Stimulated activated CD8-positive, alpha-beta memory T cell treated with anti-CD3 and anti-CD28 coated beads, Interleukin-4, amount 100 ng/mL, for 48 hours (primary cell): Measurements from ENCODE around the gene METTL26.

Experiments used
- DNase-seq: peaks from one replicate; pipeline ENCODE4 v3.0.0-alpha.2; 2020

Gene METTL26

DNA sequence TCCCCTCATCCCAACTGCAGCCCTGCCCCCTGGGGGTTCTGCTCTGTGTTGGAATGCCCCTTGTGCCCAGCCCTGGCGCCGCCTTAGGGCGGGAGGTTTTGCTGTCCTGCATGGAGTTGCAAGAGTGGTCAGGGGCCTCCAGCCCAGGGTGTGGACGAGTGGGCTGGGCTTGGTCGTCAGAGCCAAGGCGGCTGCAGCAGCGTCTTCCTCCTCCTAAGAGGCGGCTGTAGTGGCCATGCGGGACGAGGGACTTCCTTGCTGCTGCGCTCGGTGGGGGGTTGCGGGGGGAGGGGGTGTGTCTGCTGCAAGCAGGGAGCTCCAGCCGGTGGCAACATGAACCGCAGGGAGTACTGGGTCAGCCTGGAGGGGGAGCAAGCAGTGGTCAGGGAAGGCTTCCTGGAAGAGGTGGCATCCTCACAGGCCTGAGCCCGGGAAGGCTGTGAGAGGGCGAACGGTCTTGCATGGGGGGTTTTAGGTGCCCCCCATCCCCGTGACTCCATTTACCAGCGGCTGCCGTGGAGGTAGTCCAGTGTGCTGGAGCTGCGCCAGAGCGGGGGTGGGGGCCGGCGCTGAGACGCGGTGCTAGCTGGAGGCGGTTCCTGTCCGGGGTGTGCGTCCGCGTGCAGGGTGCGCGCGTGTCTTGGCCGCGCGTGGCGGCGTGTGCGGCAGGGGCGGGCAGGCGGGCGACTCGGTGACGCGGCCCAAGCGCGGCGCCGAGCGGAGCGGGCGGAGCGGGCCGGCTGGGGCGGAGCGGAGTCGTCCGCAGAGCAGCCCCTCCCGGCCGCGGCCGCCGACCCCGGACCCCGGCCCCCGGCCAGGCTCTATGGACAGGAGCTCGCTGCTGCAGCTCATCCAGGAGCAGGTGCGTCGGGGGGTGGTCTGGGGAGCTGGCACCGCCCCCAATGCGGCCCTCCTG is 39.1 kb upstream of the METTL26 start, which contains the start of gene RHBDL1:
RHBDL1 (plus strand) TSS at position 704 of the 916 bp plus-strand sequence; CDS start at position 824, 120 bp downstream.
- DNase-seq: no peak

DNA sequence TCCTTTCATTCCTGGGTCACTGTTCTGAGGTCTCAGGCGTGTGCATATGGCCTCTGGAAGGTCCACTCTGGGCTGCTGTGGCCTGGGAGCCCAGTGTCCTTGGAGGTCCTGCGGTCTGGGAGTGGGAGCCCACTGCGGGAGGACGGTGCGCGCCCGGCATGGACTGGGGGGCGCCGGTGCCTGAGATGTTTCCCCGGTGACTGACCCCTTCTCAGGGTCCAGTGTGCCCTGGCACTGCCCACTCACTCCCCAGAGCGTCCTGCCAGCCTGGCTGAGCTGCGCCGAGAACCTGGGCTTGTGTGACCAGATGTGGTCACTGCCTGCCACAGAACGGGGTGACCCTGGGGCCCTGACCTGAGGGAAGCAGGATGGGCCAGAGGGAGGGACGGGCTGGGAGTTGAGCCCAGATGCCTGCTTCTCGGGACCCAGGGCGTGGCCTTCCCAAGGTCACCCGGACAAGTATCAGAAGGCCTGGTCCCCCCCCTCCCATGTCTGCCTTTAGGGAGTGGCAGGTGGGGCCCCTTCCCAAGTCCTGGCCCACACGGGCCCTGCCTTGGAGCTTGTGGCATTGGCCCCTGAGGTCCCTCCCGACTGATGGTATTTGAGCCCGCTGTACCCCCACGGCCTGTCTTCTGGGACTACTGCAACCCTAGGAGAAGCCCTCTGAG is 38.2 kb upstream of the METTL26 start:
- no peak for DNase-seq

DNA sequence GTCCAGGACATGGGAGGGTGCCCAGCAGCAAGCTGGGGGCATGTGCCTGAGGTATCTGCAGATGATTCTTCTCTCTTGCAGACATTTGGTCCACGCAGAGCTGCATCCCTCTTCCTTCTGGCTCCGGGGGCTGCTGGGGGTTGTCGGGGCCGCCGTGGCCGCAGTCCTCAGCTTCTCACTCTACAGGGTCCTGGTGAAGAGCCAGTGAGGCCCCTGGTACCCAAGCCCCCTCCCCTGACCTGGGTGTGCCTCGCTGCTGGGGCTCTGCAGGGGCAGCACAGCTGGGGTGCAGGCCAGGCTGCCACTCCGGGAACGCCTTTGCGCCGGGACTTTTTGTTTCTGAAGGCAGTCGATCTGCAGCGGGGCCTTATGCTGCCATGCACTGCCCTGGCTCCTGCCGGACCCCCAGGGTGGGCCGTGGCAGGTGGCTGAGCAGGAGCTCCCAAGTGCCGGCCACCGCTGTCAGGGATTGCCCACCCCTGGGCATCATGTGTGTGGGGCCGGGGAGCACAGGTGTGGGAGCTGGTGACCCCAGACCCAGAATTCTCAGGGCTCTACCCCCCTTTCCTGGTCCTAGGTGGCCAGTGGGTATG is 37.4 kb upstream of the METTL26 start:
- DNase-seq: no peak

DNA sequence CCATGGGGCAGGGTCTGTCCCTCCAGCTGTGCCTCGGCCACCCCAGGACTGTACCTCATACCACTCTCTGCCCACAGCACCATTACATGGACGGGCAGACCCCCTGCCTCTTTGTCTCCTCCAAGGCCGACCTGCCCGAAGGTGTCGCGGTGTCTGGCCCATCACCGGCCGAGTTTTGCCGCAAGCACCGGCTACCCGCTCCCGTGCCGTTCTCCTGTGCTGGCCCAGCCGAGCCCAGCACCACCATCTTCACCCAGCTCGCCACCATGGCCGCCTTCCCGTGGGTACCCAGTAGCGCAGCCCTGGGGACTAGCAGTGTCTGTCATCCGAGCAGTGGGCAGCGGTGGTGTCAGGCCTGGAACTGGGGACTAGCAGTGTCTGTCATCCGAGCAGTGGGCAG is 36.7 kb upstream of the METTL26 start:
- DNase-seq: no peak

DNA sequence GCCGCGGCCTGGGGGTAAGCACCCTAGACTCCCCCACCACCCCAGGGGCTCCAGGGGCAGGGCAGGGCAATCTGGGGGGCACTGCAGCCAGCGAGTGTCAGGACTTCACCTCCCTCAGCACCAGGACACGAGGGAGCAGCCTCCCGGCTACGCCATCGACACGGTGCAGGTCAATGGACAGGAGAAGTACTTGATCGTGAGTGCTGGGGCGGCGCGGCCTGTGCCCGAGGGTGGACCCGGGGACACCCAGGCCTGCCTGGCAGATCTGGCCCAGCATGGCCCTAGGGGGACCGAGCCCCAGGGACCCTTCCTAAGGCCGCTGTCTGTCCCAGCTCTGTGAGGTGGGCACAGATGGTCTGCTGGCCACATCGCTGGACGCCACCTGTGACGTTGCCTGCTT is 36.3 kb upstream of the METTL26 start:
- no peak for DNase-seq

DNA sequence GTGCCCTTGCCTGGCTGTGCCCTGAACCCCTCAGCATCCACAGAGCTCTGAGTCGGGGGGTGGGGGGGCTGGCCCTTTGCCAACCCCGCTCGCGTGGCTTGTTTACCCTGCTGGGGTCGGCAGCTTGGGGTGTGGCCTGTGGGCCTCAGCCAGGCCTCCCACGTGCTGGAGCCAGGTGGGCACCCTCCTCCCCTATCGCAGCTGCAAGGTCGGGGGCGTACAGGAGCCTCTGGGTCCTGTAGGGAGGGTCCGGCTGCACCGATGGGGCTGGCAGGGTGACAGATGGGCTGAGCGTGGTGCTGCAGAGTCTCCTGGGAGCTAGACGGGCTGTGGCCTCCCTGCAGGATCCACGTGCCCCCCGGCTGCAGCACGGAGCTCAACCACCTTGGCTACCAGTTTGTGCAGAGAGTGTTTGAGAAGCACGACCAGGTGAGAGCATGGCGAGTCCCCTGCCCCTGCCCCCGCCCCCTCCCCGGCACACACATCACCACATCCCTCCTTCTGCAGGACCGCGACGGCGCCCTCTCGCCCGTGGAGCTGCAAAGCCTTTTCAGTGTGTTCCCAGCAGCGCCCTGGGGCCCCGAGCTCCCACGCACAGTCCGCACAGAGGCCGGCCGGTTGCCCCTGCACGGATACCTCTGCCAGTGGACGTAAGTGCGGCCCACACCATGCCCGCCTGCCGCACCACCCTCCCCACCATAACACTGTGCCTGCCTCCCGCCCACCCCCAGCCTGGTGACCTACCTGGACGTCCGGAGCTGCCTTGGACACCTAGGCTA is 35.4 kb upstream of the METTL26 start:
- no peak for DNase-seq

DNA sequence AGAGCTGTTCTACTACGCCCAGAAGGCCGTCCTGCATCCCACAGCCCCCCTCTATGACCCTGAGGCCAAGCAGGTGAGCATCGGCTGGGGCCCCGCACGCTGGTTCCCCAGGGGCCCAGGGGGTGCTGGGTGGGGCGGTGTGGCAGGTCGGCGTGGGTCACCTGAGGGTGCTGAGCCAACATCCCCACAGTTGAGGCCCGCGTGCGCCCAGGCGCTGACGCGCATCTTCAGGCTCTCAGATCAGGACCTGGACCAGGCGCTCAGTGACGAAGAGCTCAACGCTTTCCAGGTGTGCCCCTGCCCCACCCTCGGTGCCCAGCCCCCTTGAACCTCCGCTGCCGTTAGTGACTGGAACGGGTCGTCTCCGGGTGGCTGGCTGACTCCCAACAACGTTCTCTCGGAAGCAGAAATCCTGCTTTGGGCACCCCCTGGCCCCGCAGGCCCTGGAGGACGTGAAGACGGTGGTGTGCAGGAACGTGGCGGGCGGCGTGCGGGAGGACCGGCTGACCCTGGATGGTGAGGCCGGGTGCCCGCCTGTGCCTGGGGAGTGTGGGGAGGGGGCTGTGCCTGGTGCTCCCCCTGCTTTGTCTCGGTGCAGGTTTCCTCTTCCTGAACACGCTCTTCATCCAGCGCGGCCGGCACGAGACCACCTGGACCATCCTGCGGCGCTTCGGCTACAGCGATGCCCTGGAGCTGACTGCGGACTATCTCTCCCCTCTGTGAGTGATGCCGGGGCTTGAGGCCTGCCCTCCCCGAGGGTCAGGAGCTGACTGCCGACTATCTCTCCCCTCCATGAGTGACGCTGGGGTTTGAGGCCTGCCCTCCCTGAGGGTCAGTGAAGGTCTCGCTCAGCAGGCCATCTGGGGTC is 34.6 kb upstream of the METTL26 start:
- no peak for DNase-seq

DNA sequence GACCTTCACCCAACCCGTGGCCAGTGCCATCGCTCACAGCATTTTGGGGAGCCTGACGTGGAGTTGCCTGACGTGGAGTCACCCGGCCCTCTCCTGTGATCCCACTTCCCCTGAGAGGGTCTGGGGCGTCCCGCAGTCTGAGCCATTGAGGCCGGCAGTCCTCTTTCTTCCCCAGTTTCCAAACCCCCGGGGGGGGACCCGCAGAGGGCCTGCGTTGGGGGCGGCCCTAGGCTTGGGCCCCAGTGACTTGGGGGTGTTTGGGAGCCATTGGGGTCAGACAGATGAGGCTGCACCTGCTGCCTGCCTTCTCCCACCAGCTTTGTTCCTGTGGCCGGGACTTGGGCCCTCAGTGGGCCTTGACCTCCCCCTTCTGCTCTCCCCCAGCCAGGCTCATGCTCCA is 33.6 kb upstream of the METTL26 start:
- no peak for DNase-seq

DNA sequence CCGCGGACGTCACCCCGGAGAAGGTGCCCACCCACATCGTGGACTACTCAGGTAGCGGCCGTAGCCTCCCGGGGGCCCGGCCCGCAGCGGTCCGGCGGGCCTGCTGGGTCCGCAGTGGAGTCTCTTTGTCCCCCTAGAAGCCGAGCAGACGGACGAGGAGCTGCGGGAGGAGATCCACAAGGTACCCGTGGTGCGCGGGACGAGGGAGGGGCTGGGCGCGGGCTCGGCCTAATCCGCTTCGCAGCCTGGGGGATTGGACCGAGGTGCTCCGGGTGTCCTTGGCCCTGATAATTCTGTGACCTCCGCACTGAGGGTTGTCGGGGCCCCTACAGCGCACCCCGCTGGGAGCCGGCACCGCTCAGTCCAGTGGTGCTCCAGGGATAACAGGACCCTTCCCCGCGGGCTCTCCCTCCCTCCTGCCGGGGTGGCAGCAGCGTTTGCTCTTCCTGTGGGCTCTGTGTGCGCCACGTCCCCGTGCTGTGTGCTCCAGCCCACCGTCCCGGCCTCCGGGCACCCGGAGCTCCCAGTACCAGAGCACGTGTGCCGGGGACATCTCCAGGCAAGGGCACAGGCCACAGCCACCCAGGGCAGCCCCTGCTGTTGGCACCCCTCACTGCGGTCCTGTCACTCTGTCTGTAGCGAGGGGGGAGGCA is 32.5 kb upstream of the METTL26 start:
- no peak for DNase-seq

DNA sequence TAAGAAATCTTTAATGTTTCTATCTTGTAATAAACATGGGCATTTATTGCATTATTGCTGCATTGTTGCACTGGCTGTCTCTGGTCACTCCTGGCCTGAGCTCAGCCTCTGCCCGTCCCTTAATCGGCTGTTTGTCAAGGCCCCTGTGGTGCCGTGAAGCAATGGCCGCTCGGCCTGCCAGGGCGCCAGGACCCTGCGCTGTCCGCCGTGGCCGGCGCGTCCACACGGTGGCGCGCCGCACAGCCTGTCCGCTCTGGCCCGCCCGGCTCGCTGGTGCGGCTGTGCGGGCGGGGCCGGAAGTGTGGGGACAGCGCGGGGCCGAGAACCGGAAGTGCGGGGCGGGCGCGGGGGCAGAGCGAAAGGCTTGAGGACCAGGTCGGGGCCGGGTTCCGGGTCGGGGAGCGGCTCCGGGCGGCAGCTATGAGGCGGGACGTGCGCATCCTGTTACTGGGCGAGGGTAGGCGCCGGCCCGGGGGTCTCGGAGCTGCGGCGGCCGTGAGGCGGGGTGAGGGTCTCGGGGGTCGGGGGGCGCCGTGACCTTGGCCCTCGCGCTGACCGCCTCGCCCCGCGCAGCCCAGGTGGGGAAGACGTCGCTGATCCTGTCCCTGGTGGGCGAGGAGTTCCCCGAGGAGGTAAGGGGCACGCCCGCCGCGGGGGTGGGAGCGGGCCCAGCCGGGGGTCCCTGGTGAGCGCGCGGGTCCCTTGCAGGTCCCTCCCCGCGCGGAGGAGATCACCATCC is 31.8 kb upstream of the METTL26 start, which contains the start of gene RHOT2:
RHOT2 (plus strand) TSS at position 353 of the 739 bp plus-strand sequence; CDS start at position 421, 68 bp downstream.
- peak; percentile 95 for DNase-seq

DNA sequence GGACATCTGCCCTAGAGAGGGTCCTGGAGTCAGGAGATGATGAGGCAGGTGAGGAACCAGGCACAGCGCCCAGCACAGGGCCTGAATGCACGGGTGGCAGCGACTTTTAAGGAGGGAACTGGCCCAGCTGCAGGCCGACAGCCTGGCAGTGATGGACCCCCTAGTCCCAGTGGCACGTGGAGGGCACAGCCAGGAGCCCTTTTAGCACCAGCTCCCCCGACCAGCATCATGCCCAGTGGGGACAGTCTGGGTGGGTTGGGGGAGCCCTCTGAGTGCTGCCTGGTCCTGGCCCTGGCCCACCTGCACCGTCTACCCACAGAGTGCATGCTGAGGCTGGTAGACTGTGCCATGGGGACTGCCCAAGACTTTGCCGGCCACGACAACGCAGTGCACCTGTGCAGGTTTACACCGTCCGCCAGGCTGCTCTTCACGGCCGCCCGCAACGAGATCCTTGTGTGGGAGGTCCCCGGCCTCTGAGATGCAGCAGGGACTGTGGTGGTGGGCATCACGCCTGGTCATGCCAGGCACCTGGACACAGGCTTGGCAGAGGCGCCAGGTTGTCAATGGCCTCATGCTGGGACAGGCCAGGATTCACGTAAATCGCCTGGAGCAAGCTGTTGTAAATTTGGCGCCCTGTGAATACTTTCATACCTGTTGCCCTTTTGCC is 31.1 kb upstream of the METTL26 start:
- no peak for DNase-seq

DNA sequence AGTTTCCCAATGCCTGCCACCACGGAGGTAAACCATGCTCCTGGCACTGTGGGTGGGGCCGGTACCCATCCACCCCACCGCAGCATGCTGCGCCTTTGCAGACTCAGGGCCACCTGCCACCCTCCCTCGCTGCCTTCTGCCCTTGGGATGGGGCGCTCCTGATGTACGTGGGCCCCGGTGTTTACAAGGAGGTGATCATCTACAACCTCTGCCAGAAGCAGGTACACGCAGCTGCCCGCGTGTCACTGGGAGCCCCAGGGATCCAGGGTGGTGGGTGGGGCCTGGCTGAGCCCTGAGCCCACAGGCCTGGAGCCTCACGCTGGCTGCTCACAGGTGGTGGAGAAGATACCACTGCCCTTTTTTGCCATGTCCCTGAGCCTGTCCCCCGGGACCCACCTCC is 30.5 kb upstream of the METTL26 start:
- DNase-seq: no peak

DNA sequence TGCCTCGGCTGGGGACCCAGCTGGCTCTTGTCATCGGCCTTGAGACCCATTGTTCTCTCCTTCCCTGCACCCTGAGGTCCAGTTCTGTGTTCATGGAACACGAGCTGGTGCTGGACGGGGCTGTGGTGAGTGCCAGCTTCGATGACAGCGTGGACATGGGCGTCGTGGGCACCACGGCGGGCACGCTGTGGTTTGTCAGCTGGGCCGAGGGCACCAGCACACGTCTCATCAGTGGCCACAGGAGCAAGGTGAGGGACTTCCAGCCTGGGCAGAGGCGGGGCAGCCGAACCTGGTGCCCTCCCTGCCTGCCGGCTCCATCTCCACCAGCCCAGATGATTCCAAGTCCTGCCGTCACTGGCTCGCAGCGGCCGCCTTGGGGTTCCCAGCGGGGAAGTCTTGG is 26.5 kb upstream of the METTL26 start:
- DNase-seq: no peak

DNA sequence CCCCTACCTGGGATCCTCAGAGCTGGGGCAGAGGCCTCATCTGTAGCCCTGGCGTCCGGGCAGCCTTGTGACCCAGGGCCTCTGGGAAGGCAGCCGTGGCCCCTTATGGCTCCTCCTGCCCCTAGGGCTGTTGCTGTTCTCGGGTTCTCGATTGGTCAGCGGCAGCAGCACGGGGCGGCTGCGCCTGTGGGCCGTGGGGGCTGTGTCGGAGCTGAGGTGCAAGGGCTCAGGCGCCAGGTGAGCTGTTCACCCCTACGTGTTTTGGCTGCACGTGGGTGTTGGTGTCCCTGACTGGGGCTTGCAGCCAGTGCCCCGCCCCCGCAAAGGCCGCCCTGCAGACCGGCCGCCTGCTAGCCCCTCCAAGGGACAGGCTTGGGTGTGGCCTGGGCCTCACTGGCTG is 26.0 kb upstream of the METTL26 start:
- DNase-seq: no peak

DNA sequence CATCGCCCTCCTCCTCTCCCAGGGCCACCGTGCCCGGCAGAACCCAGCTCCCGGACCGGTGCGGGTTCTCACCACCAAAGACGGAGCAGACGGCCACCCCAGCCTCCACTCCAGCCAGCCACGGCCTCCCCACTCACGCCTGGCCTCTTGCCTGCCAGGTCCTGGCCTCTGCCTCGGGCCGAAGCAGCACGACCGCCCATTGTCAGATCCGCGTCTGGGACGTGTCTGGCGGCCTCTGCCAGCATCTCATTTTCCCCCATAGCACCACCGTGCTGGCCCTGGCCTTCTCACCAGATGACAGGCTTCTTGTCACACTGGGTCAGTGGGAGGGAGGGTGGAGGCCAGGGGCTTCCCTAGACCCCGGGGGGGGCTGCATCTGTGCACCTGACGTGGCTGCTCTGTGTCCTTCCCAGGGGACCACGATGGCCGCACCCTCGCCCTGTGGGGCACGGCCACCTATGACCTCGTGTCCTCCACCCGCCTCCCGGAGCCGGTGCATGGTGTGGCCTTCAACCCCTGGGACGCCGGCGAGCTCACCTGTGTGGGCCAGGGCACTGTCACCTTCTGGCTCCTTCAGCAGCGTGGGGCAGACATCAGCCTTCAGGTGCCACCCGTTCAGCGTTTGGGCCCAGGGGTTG is 25.2 kb upstream of the METTL26 start:
- DNase-seq: no peak

DNA sequence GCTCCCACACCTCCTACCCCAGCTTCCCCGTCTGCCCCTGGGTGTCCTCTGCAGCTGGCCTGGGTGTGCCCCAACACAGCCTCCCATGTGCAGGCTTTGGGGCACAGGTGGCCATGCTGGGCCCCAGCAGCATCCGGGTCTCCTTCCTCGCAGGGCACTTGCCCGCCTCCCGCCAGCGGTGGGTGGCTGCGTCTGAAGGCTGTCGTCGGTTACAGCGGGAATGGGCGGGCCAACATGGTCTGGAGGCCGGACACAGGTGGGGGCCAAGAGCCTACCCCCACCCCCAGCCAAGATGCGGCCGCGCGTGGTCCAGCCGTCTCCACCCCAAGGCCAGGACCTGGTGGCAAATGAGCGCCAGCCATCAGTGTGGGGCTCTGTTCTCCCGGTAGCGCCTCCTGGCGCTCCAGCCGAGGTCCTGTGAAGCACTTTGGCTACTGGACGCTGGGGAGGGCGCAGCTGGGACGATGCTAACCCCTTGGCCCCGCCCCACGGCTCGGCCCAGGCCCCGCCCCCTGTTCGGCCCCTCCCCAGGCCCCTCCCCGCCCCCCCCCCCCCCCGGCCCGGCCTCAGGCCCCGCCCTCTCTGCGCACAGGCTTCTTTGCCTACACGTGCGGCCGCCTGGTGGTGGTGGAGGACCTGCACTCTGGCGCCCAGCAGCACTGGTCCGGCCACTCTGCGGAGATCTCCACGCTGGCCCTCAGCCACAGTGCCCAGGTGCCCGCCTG is 24.5 kb upstream of the METTL26 start:
- DNase-seq: peak; percentile 80

DNA sequence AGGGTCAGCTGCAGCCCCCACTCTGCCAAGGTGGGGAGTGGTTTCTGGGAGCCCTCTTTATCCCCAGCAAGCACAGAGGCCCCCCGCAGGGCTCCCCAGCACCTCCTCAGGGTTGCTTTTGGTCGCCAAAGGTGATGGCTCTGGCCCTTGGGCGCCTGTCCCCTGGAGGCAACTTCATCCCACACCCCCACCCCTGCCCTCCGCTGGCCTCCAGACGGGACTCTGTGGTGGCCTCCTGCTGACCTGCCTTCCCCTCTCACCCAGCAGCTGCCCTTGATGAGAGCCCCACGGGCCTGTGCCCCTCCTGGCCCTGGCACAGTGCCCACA is 24.0 kb upstream of the METTL26 start:
- DNase-seq: no peak

DNA sequence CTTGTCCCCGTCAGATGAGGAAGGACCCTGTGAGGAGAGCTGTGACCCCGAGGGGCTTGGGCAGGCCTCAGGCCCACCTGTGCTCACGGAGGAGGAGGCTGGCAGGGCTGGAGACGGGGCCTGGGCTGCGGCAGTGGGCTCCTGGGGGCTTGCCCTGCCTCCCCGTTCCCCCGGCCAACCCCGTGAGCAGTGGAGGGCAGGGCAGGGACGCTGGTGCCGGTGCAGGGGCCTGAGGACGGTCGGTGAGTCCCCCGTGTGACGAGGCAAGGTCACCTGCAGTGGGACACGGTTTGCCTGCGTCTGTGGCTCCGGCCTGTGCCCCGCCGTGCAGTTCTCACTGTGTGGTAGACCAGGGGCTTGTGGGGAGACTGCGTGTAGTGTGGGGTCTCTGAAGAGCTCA is 23.5 kb upstream of the METTL26 start:
- no peak for DNase-seq
